HG02973 (cell line): ENCODE measurements around the gene NPM1.

Experiments used
- ATAC-seq: cut with Tn5 transposase; IDR thresholded peaks from one replicate; pipeline ENCODE4 v1.9.1; 2021; ENCODE audit warnings: moderate library complexity; ENCODE audit not compliant: unreplicated experiment

Gene NPM1

GRCh38 chr5:171427318-171428167 lies 39.9 kb downstream of the NPM1 start:
- no peak for ATAC-seq

- no peak for ATAC-seq
Observed at GRCh38 chr5:171428168-171428696, 40.6 kb downstream of the NPM1 start.

- no peak for ATAC-seq
Observed at GRCh38 chr5:171428809-171429542, 41.3 kb downstream of the NPM1 start.

GRCh38 chr5:171429543-171429910 lies 41.9 kb downstream of the NPM1 start:
- no peak for ATAC-seq

GRCh38 chr5:171431251-171431777 lies 43.7 kb downstream of the NPM1 start:
- no peak for ATAC-seq

GRCh38 chr5:171432076-171432475 lies 44.4 kb downstream of the NPM1 start:
- ATAC-seq = no peak

GRCh38 chr5:171432583-171433351 lies 45.1 kb downstream of the NPM1 start:
- ATAC-seq = no peak

GRCh38 chr5:171433352-171433698 lies 45.7 kb downstream of the NPM1 start:
- no peak for ATAC-seq

GRCh38 chr5:171433982-171434676 lies 46.5 kb downstream of the NPM1 start:
- ATAC-seq = no peak

- no peak for ATAC-seq
Observed at GRCh38 chr5:171434874-171435273, 47.2 kb downstream of the NPM1 start.

- ATAC-seq = no peak
Observed at GRCh38 chr5:171435908-171436307, 48.3 kb downstream of the NPM1 start.

GRCh38 chr5:171436804-171437285 lies 49.2 kb downstream of the NPM1 start:
- no peak for ATAC-seq

GRCh38 chr5:171437286-171437821 lies 49.7 kb downstream of the NPM1 start:
- no peak for ATAC-seq

GRCh38 chr5:171438738-171439137 lies 51.1 kb downstream of the NPM1 start:
- ATAC-seq = no peak

GRCh38 chr5:171441246-171441791 lies 53.7 kb downstream of the NPM1 start:
- ATAC-seq = no peak

- ATAC-seq = no peak
Observed at GRCh38 chr5:171442287-171443042, 54.8 kb downstream of the NPM1 start.

- ATAC-seq = no peak
Observed at GRCh38 chr5:171444582-171444981, 56.9 kb downstream of the NPM1 start.

- no peak for ATAC-seq
Observed at GRCh38 chr5:171445644-171446516, 58.2 kb downstream of the NPM1 start.
